A673 (cell line): Measurements from ENCODE around the gene B4GALT6. TPM values are rescaled to one million over a fixed set of nuclear protein-coding genes. Genes with fewer than 3 reads are reported as not detected.

Experiments
- BruUV-seq: library from RNA; stranded (reverse); fragments of 400-500 nt; replicated peaks from 2 replicates; lab custom pipeline; 2021; lab: Mats Ljungman, UMichigan
- CTCF ChIA-PET: fragments of 300-600 bp; sonication (Branson Sonifier 250); formaldehyde crosslinking; loops from one replicate; lab custom pipeline; 2022; ENCODE audit warnings: antibody characterized with exemption; lab: Charles Lee
- POLR2A ChIA-PET: fragments of 300-600 bp; sonication (Branson Sonifier 250); formaldehyde crosslinking; loops from one replicate; lab custom pipeline; 2022; ENCODE audit warnings: antibody characterized with exemption; ENCODE audit not compliant: low non-redundant PET; lab: Charles Lee
- DNase-seq: peaks from one replicate; pipeline ENCODE4 v3.0.0-alpha.2; 2015; ENCODE audit warnings: low spot score
- H3K27ac ChIP-seq: fragments of 200-600 bp; sonication (generic); 2 replicates; pipeline ENCODE4 v1.5.1; 2016; ENCODE audit warnings: mixed run types, low read depth, mild to moderate bottlenecking, mixed read lengths, antibody characterized with exemption, low read length; ENCODE audit not compliant: poor library complexity, severe bottlenecking
- H3K27me3 ChIP-seq: fragments of 200-600 bp; sonication (generic); replicated peaks from 2 replicates; pipeline ENCODE4 v1.6.1; 2017; ENCODE audit warnings: mixed run types, low read depth, mild to moderate bottlenecking, mixed read lengths, antibody characterized with exemption, low read length; ENCODE audit not compliant: insufficient read depth, poor library complexity
- H3K36me3 ChIP-seq: fragments of 200-600 bp; sonication (generic); 2 replicates; pipeline ENCODE4 v1.6.1; 2016; ENCODE audit warnings: mixed run types, mild to moderate bottlenecking, mixed read lengths, antibody characterized with exemption, low read length; ENCODE audit not compliant: insufficient read depth, poor library complexity, severe bottlenecking
- H3K4me1 ChIP-seq: fragments of 200-600 bp; sonication (generic); 2 replicates; pipeline ENCODE4 v1.6.1; 2017; ENCODE audit warnings: mixed run types, mild to moderate bottlenecking, mixed read lengths, antibody characterized with exemption, low read length; ENCODE audit not compliant: insufficient read depth, poor library complexity, severe bottlenecking
- H3K4me3 ChIP-seq: fragments of 200-600 bp; sonication (generic); 2 replicates; pipeline ENCODE4 v1.5.1; 2016; ENCODE audit warnings: low read depth, mixed run types, mild to moderate bottlenecking, mixed read lengths, low read length; ENCODE audit not compliant: poor library complexity, severe bottlenecking
- H3K9me3 ChIP-seq: fragments of 200-600 bp; sonication (generic); 2 replicates; pipeline ENCODE4 v1.6.1; 2016; ENCODE audit warnings: mixed run types, low read depth, mild to moderate bottlenecking, mixed read lengths, antibody characterized with exemption, low read length; ENCODE audit not compliant: poor library complexity, severe bottlenecking
- EZH2 ChIP-seq: fragments of 200-600 bp; sonication (generic); IDR thresholded peaks from 2 replicates; pipeline ENCODE4 v1.6.1; 2017; ENCODE audit warnings: borderline replicate concordance, low read depth, mild to moderate bottlenecking, mixed read lengths, antibody characterized with exemption, low read length; ENCODE audit not compliant: poor library complexity, severe bottlenecking
- intact Hi-C: fragments of 100-400 bp; cut with micrococcal nuclease; formaldehyde crosslinking; loops from one replicate; pipeline ENCODE4 v1.10.0; 2022; ENCODE audit not compliant: unreplicated experiment
- total RNA-seq: library from RNA; stranded (reverse); gene quantifications from 2 replicates; pipeline ENCODE4 v1.2.3, GENCODE V29; 2021
- TF ChIP-seq, protein P1 (sequence below): fragments of 300-800, 200-600 bp; sonication (generic); conservative IDR thresholded peaks from 2 replicates; pipeline ENCODE4 v1.5.1; 2017; ENCODE audit warnings: low read depth, mild to moderate bottlenecking, antibody characterized with exemption, low read length, moderate library complexity, mixed read lengths

The B4GALT6 gene
- total RNA-seq, 1 experiment from 2014 or later: 6.0 TPM

DNA sequence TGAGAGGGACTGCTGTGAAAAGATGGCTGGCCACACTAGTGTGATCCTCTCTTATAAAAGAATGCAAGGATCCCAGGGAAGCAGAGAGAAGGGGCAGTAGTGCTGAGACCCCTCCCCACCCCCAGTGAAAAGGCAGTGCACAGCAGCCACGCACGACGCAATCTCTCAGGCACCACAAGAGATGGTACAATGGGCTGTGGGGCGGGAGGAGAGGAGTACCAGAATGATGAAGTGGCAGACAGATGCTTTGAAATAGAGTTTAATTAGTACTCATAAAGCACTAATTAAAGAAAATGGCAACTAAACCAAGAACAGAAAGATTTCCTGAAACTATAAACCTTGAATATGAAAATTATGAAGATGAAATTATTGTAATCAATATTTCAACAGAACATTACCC, 29.0 kb downstream of the B4GALT6 start:
- no peak overlapping the region for H3K27ac ChIP-seq
- no peak for DNase-seq
- H3K36me3 ChIP-seq: no peaks in the 10 kb centered on the region
- peaks cover 13% of the 10 kb centered on the region for H3K4me1 ChIP-seq
- H3K9me3 ChIP-seq: no peaks in the 10 kb centered on the region
- no peak overlapping the region for H3K4me3 ChIP-seq
- POLR2A ChIA-PET: no interaction called here
- CTCF ChIA-PET: no interaction called here
- TF ChIP-seq, protein P1, sequence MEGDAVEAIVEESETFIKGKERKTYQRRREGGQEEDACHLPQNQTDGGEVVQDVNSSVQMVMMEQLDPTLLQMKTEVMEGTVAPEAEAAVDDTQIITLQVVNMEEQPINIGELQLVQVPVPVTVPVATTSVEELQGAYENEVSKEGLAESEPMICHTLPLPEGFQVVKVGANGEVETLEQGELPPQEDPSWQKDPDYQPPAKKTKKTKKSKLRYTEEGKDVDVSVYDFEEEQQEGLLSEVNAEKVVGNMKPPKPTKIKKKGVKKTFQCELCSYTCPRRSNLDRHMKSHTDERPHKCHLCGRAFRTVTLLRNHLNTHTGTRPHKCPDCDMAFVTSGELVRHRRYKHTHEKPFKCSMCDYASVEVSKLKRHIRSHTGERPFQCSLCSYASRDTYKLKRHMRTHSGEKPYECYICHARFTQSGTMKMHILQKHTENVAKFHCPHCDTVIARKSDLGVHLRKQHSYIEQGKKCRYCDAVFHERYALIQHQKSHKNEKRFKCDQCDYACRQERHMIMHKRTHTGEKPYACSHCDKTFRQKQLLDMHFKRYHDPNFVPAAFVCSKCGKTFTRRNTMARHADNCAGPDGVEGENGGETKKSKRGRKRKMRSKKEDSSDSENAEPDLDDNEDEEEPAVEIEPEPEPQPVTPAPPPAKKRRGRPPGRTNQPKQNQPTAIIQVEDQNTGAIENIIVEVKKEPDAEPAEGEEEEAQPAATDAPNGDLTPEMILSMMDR: no peak
- TF ChIP-seq EZH2: no peak
- intact Hi-C loops: no loop called here
- H3K27me3 ChIP-seq: no peaks in the 10 kb centered on the region
- BruUV-seq: no TSS peak

DNA sequence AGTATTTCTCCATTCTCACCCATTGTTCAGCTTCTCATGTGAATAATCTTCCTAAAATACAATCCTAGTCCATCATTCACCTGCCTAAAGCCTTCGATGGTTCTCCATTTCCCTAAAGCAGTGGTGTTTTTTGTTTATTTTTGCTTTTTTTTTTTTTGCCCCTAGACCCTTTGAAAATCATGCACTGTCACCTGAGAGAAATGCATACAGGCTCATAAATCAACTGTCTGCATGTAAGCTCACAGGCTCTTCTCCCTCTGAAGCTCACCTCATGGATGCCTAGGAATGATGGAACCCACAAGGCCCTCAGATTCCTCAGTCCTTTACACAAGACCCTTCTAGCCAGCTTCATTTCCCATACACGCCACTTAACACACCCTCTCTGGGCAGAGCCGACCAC, 31.5 kb downstream of the B4GALT6 start:
- Histone ChIP-seq H3K9me3 (no peaks in the 10 kb centered on the region), H3K4me1 (peaks cover 2% of the 10 kb centered on the region), H3K4me3 (no peak overlapping the region), H3K27me3 (no peaks in the 10 kb centered on the region), H3K27ac (no peak overlapping the region), H3K36me3 (no peaks in the 10 kb centered on the region)
- ChIA-PET CTCF (no interaction called here), POLR2A (no interaction called here)
- intact Hi-C loops: no loop called here
- DNase-seq: no peak
- BruUV-seq: no TSS peak
- TF ChIP-seq EZH2: no peak
- TF ChIP-seq, protein P1: no peak

DNA sequence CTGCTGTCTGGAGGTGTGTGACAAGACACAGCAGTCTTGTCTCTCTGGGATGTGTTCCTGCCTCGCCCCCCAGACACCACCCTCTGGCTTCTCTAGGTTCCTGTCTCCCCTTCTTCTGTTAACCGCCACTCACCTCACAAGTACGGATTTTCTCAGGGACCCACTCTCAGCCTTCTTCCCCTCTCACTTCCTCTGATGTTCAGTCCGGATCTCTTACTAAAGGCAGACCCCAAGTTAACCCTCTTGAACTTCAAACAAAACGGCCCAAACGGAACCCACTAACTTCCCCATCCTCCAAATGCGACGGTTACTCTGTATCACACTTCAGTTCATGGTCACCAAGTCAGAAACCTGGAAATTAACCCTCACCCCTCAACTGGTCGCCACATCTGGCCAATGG, 32.0 kb downstream of the B4GALT6 start:
- Histone ChIP-seq H3K4me1 (no peaks in the 10 kb centered on the region), H3K4me3 (no peak overlapping the region), H3K27me3 (no peaks in the 10 kb centered on the region), H3K27ac (no peak overlapping the region), H3K9me3 (no peaks in the 10 kb centered on the region), H3K36me3 (no peaks in the 10 kb centered on the region)
- no peak for DNase-seq
- ChIA-PET POLR2A (no interaction called here), CTCF (no interaction called here)
- TF ChIP-seq, protein P1: no peak
- TF ChIP-seq EZH2: no peak
- no TSS peak for BruUV-seq
- intact Hi-C loops: no loop called here
